Caco-2 (cell line): ENCODE measurements around the gene SLC22A24. TPM values are rescaled to one million over a fixed set of nuclear protein-coding genes. Genes with fewer than 3 reads are reported as not detected.

ENCODE experiments used
- Bru-seq: library from RNA; stranded (reverse); fragments of 400-500 nt; gene quantifications from one replicate; lab custom pipeline; 2021; lab: Mats Ljungman, UMichigan
- BruChase-seq, 2 experiments: library from RNA; stranded (reverse); fragments of 400-500 nt; gene quantifications; one replicate each; lab custom pipeline; 2021; lab: Mats Ljungman, UMichigan
- BruUV-seq: library from RNA; stranded (reverse); fragments of 400-500 nt; replicated peaks from 2 replicates; lab custom pipeline; 2021; lab: Mats Ljungman, UMichigan
- CTCF ChIA-PET: fragments of 300-600 bp; sonication (Branson Sonifier 250); formaldehyde crosslinking; loops from one replicate; lab custom pipeline; 2022; ENCODE audit warnings: antibody characterized with exemption; lab: Charles Lee
- POLR2A ChIA-PET: fragments of 300-600 bp; sonication (Branson Sonifier 250); formaldehyde crosslinking; loops from one replicate; lab custom pipeline; 2022; ENCODE audit warnings: antibody characterized with exemption; lab: Charles Lee
- DNase-seq, 2 experiments: peaks; one replicate each; pipeline versions ENCODE4 v3.0.0 to v3.0.0-alpha.2; 2020 to 2022
- H3K27me3 ChIP-seq: replicated peaks from 2 replicates; pipeline ENCODE4 v1.6.0; 2011; ENCODE audit warnings: low read length; ENCODE audit not compliant: control insufficient read depth, insufficient read depth
- H3K36me3 ChIP-seq: 2 replicates; pipeline ENCODE4 v1.5.1; 2011; ENCODE audit warnings: low read length; ENCODE audit not compliant: control insufficient read depth, insufficient read depth
- H3K4me1 ChIP-seq: fragments of 250-450 bp; sonication (Bioruptor Pico); 2 replicates; pipeline ENCODE4 v1.5.1; 2020; ENCODE audit warnings: mild to moderate bottlenecking
- H3K4me3 ChIP-seq: 2 replicates; pipeline ENCODE4 v1.5.1; 2011; ENCODE audit warnings: low read depth, mild to moderate bottlenecking, control low read depth, low read length
- H3K9me3 ChIP-seq: fragments of 250-450 bp; sonication (Bioruptor Pico); 2 replicates; pipeline ENCODE4 v1.5.1; 2020; ENCODE audit warnings: mild to moderate bottlenecking, moderate library complexity
- H3K27ac Mint-ChIP-seq: one replicate; pipeline ENCODE4 v1.8.0; 2022; ENCODE audit warnings: mixed read lengths; ENCODE audit not compliant: unreplicated experiment
- H3K27me3 Mint-ChIP-seq: one replicate; pipeline ENCODE4 v1.8.0; 2022; ENCODE audit warnings: mixed read lengths; ENCODE audit not compliant: insufficient read depth, unreplicated experiment
- H3K36me3 Mint-ChIP-seq: one replicate; pipeline ENCODE4 v1.8.0; 2022; ENCODE audit warnings: mild to moderate bottlenecking, mixed read lengths; ENCODE audit not compliant: insufficient read depth, unreplicated experiment
- H3K4me1 Mint-ChIP-seq: one replicate; pipeline ENCODE4 v1.8.0; 2022; ENCODE audit warnings: low read depth, mixed read lengths; ENCODE audit not compliant: unreplicated experiment
- H3K4me3 Mint-ChIP-seq: one replicate; pipeline ENCODE4 v1.8.0; 2022; ENCODE audit warnings: mild to moderate bottlenecking, moderate library complexity, mixed read lengths; ENCODE audit not compliant: unreplicated experiment
- H3K9me3 Mint-ChIP-seq: one replicate; pipeline ENCODE4 v1.8.0; 2022; ENCODE audit warnings: mixed read lengths; ENCODE audit not compliant: unreplicated experiment
- intact Hi-C: fragments of 100-400 bp; cut with micrococcal nuclease; formaldehyde crosslinking; loops from one replicate; pipeline ENCODE4 v1.10.0; 2022; ENCODE audit not compliant: unreplicated experiment
- long read RNA-seq: library from polyadenylated mRNA; stranded (forward); transcript quantifications from one replicate; pipeline ENCODE4 v2.0.0, GENCODE V29; 2022
- total RNA-seq: library from RNA; stranded (reverse); gene quantifications from 2 replicates; pipeline ENCODE4 v1.2.3, GENCODE V29; 2022
- TF ChIP-seq, protein P1 (sequence below), 2 experiments: fragments of 200-600 bp in 1 of 2; IDR thresholded peaks; 1 replicate in 1 of 2; 2 replicates in 1 of 2; pipeline versions ENCODE4 v1.5.1 to v1.8.0; 2011 to 2022; ENCODE audit warnings: antibody characterized with exemption in 1 of 2, control low read depth in 1 of 2, inconsistent platforms in 1 of 2, low read depth in 1 of 2, low read length in 1 of 2, mild to moderate bottlenecking in 1 of 2, moderate library complexity in 1 of 2; ENCODE audit not compliant: insufficient read depth in 1 of 2, severe bottlenecking in 1 of 2, unreplicated experiment in 1 of 2

SLC22A24 gene
- total RNA-seq (not detected in 2 replicates), Bru-seq, nascent RNA (percentile 1 among the genes with signal in this experiment), BruChase-seq, experiment 1, labeled RNA remaining after a 2-hour chase (not detected), BruChase-seq, experiment 2, labeled RNA remaining after a 6-hour chase (percentile 1 among the genes with signal in this experiment)
- long read RNA-seq, result 0 reads

GRCh38 chr11:63144121-63144520 lies at the start of gene SLC22A24:
TSS of gene SLC22A24 (minus strand) at chr11:63144221. CDS start at chr11:63143779, 442 bp downstream.
- TF ChIP-seq, protein P1, sequence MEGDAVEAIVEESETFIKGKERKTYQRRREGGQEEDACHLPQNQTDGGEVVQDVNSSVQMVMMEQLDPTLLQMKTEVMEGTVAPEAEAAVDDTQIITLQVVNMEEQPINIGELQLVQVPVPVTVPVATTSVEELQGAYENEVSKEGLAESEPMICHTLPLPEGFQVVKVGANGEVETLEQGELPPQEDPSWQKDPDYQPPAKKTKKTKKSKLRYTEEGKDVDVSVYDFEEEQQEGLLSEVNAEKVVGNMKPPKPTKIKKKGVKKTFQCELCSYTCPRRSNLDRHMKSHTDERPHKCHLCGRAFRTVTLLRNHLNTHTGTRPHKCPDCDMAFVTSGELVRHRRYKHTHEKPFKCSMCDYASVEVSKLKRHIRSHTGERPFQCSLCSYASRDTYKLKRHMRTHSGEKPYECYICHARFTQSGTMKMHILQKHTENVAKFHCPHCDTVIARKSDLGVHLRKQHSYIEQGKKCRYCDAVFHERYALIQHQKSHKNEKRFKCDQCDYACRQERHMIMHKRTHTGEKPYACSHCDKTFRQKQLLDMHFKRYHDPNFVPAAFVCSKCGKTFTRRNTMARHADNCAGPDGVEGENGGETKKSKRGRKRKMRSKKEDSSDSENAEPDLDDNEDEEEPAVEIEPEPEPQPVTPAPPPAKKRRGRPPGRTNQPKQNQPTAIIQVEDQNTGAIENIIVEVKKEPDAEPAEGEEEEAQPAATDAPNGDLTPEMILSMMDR (IDR thresholded peaks at IDR 0.05; ENCODE audit: insufficient read depth in 1 of 2, low read depth in 1 of 2, low read length in 1 of 2, severe bottlenecking in 1 of 2, unreplicated experiment in 1 of 2), result no peak
- ChIA-PET CTCF (no interaction called here), POLR2A (no interaction called here)
- H3K36me3 Mint-ChIP-seq, result no peaks in the 10 kb centered on the region
- no peaks in the 10 kb centered on the region for H3K4me1 Mint-ChIP-seq
- H3K4me3 Mint-ChIP-seq, result no peak within 1 kb of the TSS
- no TSS peak for BruUV-seq
- peaks cover 5% of the 10 kb centered on the region for H3K27me3 Mint-ChIP-seq
- DNase-seq, result no peak
- Histone ChIP-seq H3K27me3 (no peaks in the 10 kb centered on the region), H3K36me3 (no peaks in the 10 kb centered on the region), H3K4me1 (no peaks in the 10 kb centered on the region), H3K9me3 (no peaks in the 10 kb centered on the region), H3K4me3 (no peak within 1 kb of the TSS)
- intact Hi-C loops, result no loop called here
- H3K27ac Mint-ChIP-seq, result no peak within 1 kb of the TSS
- H3K9me3 Mint-ChIP-seq, result no peaks in the 10 kb centered on the region

GRCh38 chr11:63180536-63180935 lies 36.5 kb upstream of the SLC22A24 start:
- H3K4me1 ChIP-seq, result no peaks in the 10 kb centered on the region
- Mint-ChIP-seq H3K27ac (no peak overlapping the region), H3K4me1 (no peaks in the 10 kb centered on the region), H3K36me3 (no peaks in the 10 kb centered on the region), H3K4me3 (no peak overlapping the region), H3K27me3 (peaks cover 15% of the 10 kb centered on the region), H3K9me3 (no peaks in the 10 kb centered on the region)
- H3K4me3 ChIP-seq, result no peak overlapping the region
- intact Hi-C loops, result no loop called here
- H3K36me3 ChIP-seq, result no peaks in the 10 kb centered on the region
- BruUV-seq, result no TSS peak
- ChIA-PET POLR2A (no interaction called here), CTCF (no interaction called here)
- no peak for DNase-seq
- H3K9me3 ChIP-seq, result no peaks in the 10 kb centered on the region
- TF ChIP-seq, protein P1 (IDR thresholded peaks at IDR 0.05; ENCODE audit: insufficient read depth in 1 of 2, low read depth in 1 of 2, low read length in 1 of 2, severe bottlenecking in 1 of 2, unreplicated experiment in 1 of 2), result no peak
- no peaks in the 10 kb centered on the region for H3K27me3 ChIP-seq

- no peaks in the 10 kb centered on the region for H3K27me3 ChIP-seq
- intact Hi-C loops, result no loop called here
- Mint-ChIP-seq H3K27ac (no peak overlapping the region), H3K9me3 (no peaks in the 10 kb centered on the region), H3K4me1 (no peaks in the 10 kb centered on the region), H3K36me3 (no peaks in the 10 kb centered on the region), H3K4me3 (no peak overlapping the region), H3K27me3 (peaks cover 15% of the 10 kb centered on the region)
- no peaks in the 10 kb centered on the region for H3K36me3 ChIP-seq
- no peak for DNase-seq
- ChIA-PET POLR2A (no interaction called here), CTCF (interaction anchor here (0.6 kb wide), 1 partner anchor 170 kb away, joined by 3 read pairs; no protein-coding TSS in a partner anchor)
- BruUV-seq, result no TSS peak
- TF ChIP-seq, protein P1 (IDR thresholded peaks at IDR 0.05; ENCODE audit: insufficient read depth in 1 of 2, low read depth in 1 of 2, low read length in 1 of 2, severe bottlenecking in 1 of 2, unreplicated experiment in 1 of 2), result no peak
- H3K4me3 ChIP-seq, result no peak overlapping the region
- no peaks in the 10 kb centered on the region for H3K9me3 ChIP-seq
- H3K4me1 ChIP-seq, result no peaks in the 10 kb centered on the region
These were observed 35.5 kb upstream of the SLC22A24 start for GRCh38 chr11:63179432-63180041.
